ENCODE results near the gene IPO13.

The IPO13 gene

DNA sequence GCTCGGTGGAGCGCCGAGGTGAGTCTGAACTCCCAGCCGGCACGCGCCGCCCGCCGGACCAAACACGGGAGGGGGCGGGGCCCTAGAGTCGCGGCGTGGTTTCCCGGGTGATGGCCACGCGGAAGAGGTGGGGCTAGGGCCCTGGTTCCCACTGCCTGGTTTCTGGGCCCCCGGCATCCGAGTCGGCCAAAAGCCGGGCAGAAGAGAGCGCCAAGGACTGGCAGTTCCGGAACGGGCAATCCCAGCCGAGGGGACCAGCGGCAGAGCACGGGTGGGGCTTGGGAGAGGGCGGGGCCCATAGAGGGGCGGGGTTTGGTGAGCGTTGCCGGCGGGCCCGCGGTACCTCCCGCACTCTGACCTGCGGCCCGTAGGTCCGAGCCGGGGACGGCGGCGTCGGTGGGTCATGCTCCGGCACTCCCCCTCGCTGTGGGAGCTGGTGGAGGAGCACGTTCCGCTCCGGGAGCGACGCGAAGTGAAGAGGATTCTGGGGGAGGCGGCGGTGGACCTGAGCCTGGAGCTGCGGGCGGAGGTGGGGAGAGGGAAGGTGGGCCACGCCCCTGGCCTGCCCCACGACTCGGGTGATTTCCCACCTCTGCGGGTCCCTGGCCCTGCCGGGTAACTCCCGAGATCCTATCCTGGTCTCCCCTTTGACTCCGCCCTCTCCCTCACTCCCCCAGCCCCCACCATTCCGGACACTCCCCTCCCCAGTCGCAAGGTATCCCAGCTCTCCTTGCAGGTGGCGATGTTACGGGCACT, 44.9 kb downstream of the IPO13 start, which contains the start of gene CCDC24:
TSS of gene CCDC24 (plus strand) at position 124 of the 756 bp plus-strand sequence. CDS start at position 404, 280 bp downstream.
- peak; percentile 50 to 72 (median 56) for DNase-seq

GRCh38 chr1:43992232-43992995, 45.7 kb downstream of the IPO13 start:
- no peak for DNase-seq

GRCh38 chr1:43993206-43993914, 46.6 kb downstream of the IPO13 start:
- DNase-seq, result no peak

GRCh38 chr1:43994071-43994470, 47.3 kb downstream of the IPO13 start:
- DNase-seq, result no peak

- DNase-seq, result no peak
Observed at GRCh38 chr1:43994794-43995790, 48.3 kb downstream of the IPO13 start.

GRCh38 chr1:43995984-43996732, 49.4 kb downstream of the IPO13 start:
- DNase-seq, result no peak

GRCh38 chr1:43996733-43997115, 50.0 kb downstream of the IPO13 start:
- DNase-seq, result no peak

DNA sequence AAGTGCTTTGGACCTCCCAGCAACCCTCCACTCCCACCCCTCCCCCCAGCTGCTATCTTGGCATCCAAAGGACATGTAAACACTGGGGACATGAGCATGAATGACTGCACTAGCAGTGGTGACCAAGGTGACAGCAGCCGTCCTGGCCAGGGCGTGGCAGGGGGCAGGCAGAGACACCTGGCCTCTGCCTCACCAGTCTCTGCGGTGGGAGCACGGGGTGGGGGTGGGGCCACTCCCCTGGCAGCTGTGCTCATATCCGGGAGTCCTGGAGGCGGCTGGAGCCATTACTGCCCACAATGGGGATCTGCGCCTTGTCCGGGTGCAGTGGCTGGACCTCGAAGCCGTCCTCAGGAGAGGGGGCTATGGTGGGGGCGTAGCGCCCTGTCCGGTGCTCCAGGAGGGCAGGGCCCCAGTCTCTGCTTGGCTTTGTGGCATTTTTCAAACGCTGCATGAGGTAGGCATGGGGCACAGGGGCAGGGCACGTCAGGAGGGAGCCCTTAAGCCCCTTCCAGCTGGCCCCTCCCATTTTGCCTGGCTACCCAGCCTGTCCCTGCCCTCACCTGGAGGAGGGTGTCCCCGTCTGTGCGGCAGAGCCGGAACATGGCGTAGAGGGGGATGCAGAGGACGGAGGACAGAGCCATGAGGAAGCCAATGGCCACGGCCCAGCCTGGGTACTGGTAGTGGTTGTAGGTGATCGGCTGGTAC, 50.7 kb downstream of the IPO13 start:
- DNase-seq, result no peak

- DNase-seq, result no peak
Observed at GRCh38 chr1:43998000-43998378, 51.2 kb downstream of the IPO13 start.

- DNase-seq, result no peak
Observed at GRCh38 chr1:43999455-43999854, 52.7 kb downstream of the IPO13 start.

DNA sequence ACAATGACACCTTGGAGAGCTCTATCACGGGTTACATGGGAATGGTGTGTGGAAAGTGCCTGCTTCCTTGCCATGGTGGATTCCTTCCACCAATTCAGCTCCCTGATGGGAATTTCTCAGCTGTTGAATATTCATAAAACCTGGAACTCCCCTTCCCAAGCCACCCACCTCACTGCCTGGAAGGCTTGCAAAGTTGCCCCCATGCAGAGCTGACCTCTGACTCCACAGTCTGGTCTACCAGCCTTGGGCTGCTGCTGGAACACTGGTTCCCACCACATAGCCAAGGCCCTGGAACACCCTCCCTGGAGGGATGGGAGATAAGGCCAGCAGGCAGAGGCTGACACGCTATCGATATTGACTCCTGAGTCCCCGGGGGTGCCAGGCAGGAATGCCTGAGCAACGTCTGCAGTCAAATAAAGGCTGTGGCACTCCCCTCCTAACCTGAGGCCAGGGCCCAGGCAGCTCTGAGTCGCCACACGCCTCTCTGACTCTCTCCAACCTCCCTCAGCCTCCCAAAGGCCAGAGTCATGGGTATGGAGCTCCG, 53.4 kb downstream of the IPO13 start:
- no peak for DNase-seq

- DNase-seq, result no peak
Observed at GRCh38 chr1:44002165-44002564, 55.4 kb downstream of the IPO13 start.

DNA sequence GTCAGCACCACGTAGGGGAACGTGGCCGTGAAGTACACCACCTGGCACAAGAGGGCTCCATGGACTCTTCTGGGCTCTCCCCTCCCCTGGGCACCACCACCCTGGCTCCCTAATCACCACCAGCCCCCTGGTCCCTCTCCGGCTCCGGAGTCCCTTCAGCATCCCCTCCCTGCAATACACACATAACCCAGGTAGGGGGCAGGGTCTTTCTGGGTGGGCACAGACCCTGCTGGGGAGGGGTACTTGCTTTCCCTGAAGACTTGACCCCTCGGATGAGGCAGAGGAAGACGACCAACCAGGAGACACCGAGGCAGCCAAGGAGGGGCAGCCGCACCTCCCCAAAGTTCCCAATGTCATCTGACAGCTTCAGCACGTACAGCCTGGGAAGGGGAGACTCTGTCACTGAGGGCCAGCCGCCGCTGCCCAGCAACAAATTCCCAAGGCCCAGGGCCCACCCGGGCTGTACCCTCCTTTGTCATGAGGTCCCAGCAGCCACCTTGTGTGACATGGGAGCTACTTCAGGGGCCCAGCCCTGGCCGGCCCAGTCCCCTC, 55.9 kb downstream of the IPO13 start:
- DNase-seq, result no peak

GRCh38 chr1:44008259-44008658, 61.5 kb downstream of the IPO13 start:
- no peak for DNase-seq

- DNase-seq, result no peak
Observed at GRCh38 chr1:44010935-44011471, 64.3 kb downstream of the IPO13 start.

- DNase-seq, result no peak
Observed at GRCh38 chr1:44012404-44012803, 65.7 kb downstream of the IPO13 start.

DNA sequence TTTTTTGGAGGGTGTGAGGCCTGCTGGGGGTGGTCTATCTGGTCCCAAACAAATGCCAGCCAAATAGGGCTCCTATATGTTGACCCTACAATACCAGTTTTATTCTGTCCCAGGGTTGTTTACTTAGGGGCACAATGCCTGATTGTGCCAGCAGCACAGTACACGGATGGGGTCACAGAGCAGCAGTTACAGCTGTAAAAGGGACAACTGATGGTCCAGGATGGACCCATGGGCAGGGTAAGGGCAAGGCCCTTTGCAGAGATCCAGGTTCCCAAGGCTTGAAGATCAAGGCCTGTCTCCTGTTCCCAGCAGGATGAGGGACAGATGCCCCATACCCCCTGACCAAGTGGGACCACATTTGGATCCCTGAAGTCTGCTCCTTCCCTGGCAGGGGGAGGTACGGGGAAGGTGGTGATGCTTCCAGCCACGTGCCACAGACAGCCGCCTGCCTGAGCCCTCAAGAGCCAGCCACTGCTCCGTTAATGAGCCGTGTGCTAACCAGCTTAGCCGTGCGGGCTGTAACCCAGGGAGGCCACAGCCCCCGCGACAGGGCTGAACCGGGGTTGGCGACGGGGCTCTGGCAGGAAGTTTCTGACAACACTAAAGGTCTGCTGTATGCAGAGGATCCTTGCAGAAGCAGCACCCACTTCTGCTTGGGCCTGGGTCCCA, 66.3 kb downstream of the IPO13 start:
- DNase-seq, result peak in 1 of 6 experiments; percentile 7

DNA sequence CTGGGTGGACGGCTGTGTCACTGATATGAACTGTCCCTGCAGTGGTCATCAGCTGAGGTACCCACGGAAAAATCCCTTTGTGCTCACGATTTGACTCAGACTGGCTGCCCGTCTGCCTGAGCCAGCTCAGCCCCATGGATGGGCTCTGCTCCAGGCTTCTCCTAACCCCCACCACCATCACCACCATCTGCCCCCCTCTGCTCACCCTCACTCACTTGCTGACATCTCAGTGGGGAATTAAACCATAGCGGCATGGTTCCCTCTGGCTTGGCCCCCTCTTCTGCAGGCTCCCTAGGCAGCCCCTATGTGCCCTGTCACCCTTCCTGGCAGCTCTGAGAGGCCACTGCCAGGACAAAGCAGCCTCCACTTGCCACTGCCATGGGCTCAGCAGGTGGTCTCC, 67.2 kb downstream of the IPO13 start:
- no peak for DNase-seq

DNA sequence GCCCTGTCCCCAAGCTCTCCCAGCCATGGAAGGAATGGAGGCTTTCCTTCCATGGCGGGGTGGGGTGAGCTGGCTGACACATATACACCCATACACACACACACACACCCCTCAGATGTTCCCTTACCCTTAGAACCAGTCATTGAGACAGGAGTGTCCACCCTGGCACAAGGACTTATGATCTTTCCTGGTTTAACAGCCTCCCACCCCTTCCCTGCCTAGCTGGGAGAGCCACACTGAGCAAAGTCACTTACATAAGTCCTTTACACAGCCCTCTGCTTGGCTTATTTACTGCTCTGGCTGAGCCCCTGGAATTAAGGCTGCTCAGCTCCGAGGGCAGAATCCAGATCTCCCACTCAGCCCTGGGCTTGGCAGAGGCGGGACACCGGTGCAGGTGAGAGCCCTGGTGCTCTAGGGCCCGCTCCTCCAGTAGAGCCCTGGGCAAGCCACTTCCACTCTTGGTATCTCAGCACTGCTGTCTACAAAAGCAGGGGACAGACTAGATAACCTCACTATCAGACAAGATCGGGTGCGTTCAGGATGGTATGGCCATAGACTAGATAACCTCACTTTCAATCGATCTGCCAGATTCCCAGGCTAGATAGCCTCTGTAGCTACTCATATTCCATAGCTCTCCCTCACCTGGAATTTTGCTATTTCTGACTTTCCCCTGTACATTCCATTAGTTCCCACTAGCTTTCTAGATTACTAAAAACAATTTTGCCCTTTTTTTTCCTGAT, 67.8 kb downstream of the IPO13 start:
- DNase-seq, result no peak
